ENCODE data around the gene GJD4.

The GJD4 gene

GRCh38 chr10:35569111-35569707 lies 35.9 kb upstream of the GJD4 start:
- peaks cover 9% of the 10 kb centered on the region for H3K4me1 ChIP-seq (ENCODE audit: control insufficient read depth, insufficient read depth, low read length)
- H3K27me3 ChIP-seq (replicated peaks; ENCODE audit: control insufficient read depth, insufficient read depth, low read length), result no peaks in the 10 kb centered on the region
- no peak for DNase-seq (ENCODE audit: low read depth)
- H3K9me3 ChIP-seq (ENCODE audit: control insufficient read depth, low read length), result no peaks in the 10 kb centered on the region
- H3K4me3 ChIP-seq (ENCODE audit: low read length), result no peak overlapping the region
- H3K36me3 ChIP-seq (ENCODE audit: control insufficient read depth, insufficient read depth, low read length, severe bottlenecking), result peaks cover 42% of the 10 kb centered on the region
- H3K9ac ChIP-seq (ENCODE audit: low read length), result no peak overlapping the region

- Histone ChIP-seq H3K36me3 (ENCODE audit: control insufficient read depth, insufficient read depth, low read length, severe bottlenecking) (peaks cover 42% of the 10 kb centered on the region), H3K4me3 (ENCODE audit: low read length) (no peak overlapping the region), H3K4me1 (ENCODE audit: control insufficient read depth, insufficient read depth, low read length) (peaks cover 2% of the 10 kb centered on the region), H3K27me3 (replicated peaks; ENCODE audit: control insufficient read depth, insufficient read depth, low read length) (no peaks in the 10 kb centered on the region), H3K9ac (ENCODE audit: low read length) (no peak overlapping the region), H3K9me3 (ENCODE audit: control insufficient read depth, low read length) (no peaks in the 10 kb centered on the region)
- no peak for DNase-seq (ENCODE audit: low read depth)
Measured at GRCh38 chr10:35569836-35570235, 35.3 kb upstream of the GJD4 start.

- Histone ChIP-seq H3K9ac (ENCODE audit: low read length) (no peak overlapping the region), H3K4me3 (ENCODE audit: low read length) (no peak overlapping the region), H3K4me1 (ENCODE audit: control insufficient read depth, insufficient read depth, low read length) (no peaks in the 10 kb centered on the region), H3K27me3 (replicated peaks; ENCODE audit: control insufficient read depth, insufficient read depth, low read length) (no peaks in the 10 kb centered on the region), H3K9me3 (ENCODE audit: control insufficient read depth, low read length) (no peaks in the 10 kb centered on the region), H3K36me3 (ENCODE audit: control insufficient read depth, insufficient read depth, low read length, severe bottlenecking) (peaks cover 46% of the 10 kb centered on the region)
- no peak for DNase-seq (ENCODE audit: low read depth)
Measured at GRCh38 chr10:35570397-35570796, 34.7 kb upstream of the GJD4 start.

GRCh38 chr10:35572583-35572982 lies 32.6 kb upstream of the GJD4 start:
- Histone ChIP-seq H3K9me3 (ENCODE audit: control insufficient read depth, low read length) (no peaks in the 10 kb centered on the region), H3K36me3 (ENCODE audit: control insufficient read depth, insufficient read depth, low read length, severe bottlenecking) (peaks cover 46% of the 10 kb centered on the region), H3K27me3 (replicated peaks; ENCODE audit: control insufficient read depth, insufficient read depth, low read length) (no peaks in the 10 kb centered on the region), H3K9ac (ENCODE audit: low read length) (no peak overlapping the region), H3K4me3 (ENCODE audit: low read length) (no peak overlapping the region), H3K4me1 (ENCODE audit: control insufficient read depth, insufficient read depth, low read length) (no peaks in the 10 kb centered on the region)
- DNase-seq (ENCODE audit: low read depth), result no peak

GRCh38 chr10:35573796-35574195 lies 31.3 kb upstream of the GJD4 start:
- H3K4me3 ChIP-seq (ENCODE audit: low read length), result no peak overlapping the region
- H3K27me3 ChIP-seq (replicated peaks; ENCODE audit: control insufficient read depth, insufficient read depth, low read length), result no peaks in the 10 kb centered on the region
- H3K4me1 ChIP-seq (ENCODE audit: control insufficient read depth, insufficient read depth, low read length), result peaks cover 9% of the 10 kb centered on the region
- peaks cover 38% of the 10 kb centered on the region for H3K36me3 ChIP-seq (ENCODE audit: control insufficient read depth, insufficient read depth, low read length, severe bottlenecking)
- H3K9ac ChIP-seq (ENCODE audit: low read length), result no peak overlapping the region
- no peaks in the 10 kb centered on the region for H3K9me3 ChIP-seq (ENCODE audit: control insufficient read depth, low read length)
- DNase-seq (ENCODE audit: low read depth), result no peak

GRCh38 chr10:35574924-35575352 lies 30.2 kb upstream of the GJD4 start:
- H3K27me3 ChIP-seq (replicated peaks; ENCODE audit: control insufficient read depth, insufficient read depth, low read length), result no peaks in the 10 kb centered on the region
- H3K4me3 ChIP-seq (ENCODE audit: low read length), result no peak overlapping the region

GRCh38 chr10:35575640-35576039 lies 29.5 kb upstream of the GJD4 start:
- Histone ChIP-seq H3K36me3 (ENCODE audit: control insufficient read depth, insufficient read depth, low read length, severe bottlenecking) (peaks cover 21% of the 10 kb centered on the region), H3K27me3 (replicated peaks; ENCODE audit: control insufficient read depth, insufficient read depth, low read length) (peaks cover 2% of the 10 kb centered on the region), H3K4me3 (ENCODE audit: low read length) (no peak overlapping the region), H3K9me3 (ENCODE audit: control insufficient read depth, low read length) (no peaks in the 10 kb centered on the region), H3K9ac (ENCODE audit: low read length) (no peak overlapping the region), H3K4me1 (ENCODE audit: control insufficient read depth, insufficient read depth, low read length) (peaks cover 9% of the 10 kb centered on the region)
- DNase-seq (ENCODE audit: low read depth), result no peak

More at GRCh38 chr10:35574924-35575352, 30.2 kb upstream of the GJD4 start:
- Histone ChIP-seq H3K36me3 (ENCODE audit: control insufficient read depth, insufficient read depth, low read length, severe bottlenecking) (peaks cover 26% of the 10 kb centered on the region), H3K4me1 (ENCODE audit: control insufficient read depth, insufficient read depth, low read length) (peaks cover 9% of the 10 kb centered on the region), H3K9me3 (ENCODE audit: control insufficient read depth, low read length) (no peaks in the 10 kb centered on the region), H3K9ac (ENCODE audit: low read length) (no peak overlapping the region)
- no peak for DNase-seq (ENCODE audit: low read depth)

- Histone ChIP-seq H3K36me3 (ENCODE audit: control insufficient read depth, insufficient read depth, low read length, severe bottlenecking) (peaks cover 11% of the 10 kb centered on the region), H3K4me3 (ENCODE audit: low read length) (no peak overlapping the region), H3K4me1 (ENCODE audit: control insufficient read depth, insufficient read depth, low read length) (peaks cover 9% of the 10 kb centered on the region), H3K27me3 (replicated peaks; ENCODE audit: control insufficient read depth, insufficient read depth, low read length) (peaks cover 3% of the 10 kb centered on the region), H3K9ac (ENCODE audit: low read length) (no peak overlapping the region), H3K9me3 (ENCODE audit: control insufficient read depth, low read length) (no peaks in the 10 kb centered on the region)
- DNase-seq (ENCODE audit: low read depth), result no peak
Measured at GRCh38 chr10:35576730-35577129, 28.4 kb upstream of the GJD4 start.

GRCh38 chr10:35577926-35578617 lies 27.1 kb upstream of the GJD4 start:
- no peak for DNase-seq (ENCODE audit: low read depth)
- H3K36me3 ChIP-seq (ENCODE audit: control insufficient read depth, insufficient read depth, low read length, severe bottlenecking), result peaks cover 7% of the 10 kb centered on the region
- H3K27me3 ChIP-seq (replicated peaks; ENCODE audit: control insufficient read depth, insufficient read depth, low read length), result peaks cover 3% of the 10 kb centered on the region
- H3K9ac ChIP-seq (ENCODE audit: low read length), result no peak overlapping the region
- H3K9me3 ChIP-seq (ENCODE audit: control insufficient read depth, low read length), result no peaks in the 10 kb centered on the region
- H3K4me1 ChIP-seq (ENCODE audit: control insufficient read depth, insufficient read depth, low read length), result peaks cover 9% of the 10 kb centered on the region
- no peak overlapping the region for H3K4me3 ChIP-seq (ENCODE audit: low read length)

- Histone ChIP-seq H3K4me3 (ENCODE audit: low read length) (no peak overlapping the region), H3K36me3 (ENCODE audit: control insufficient read depth, insufficient read depth, low read length, severe bottlenecking) (peaks cover 7% of the 10 kb centered on the region), H3K27me3 (replicated peaks; ENCODE audit: control insufficient read depth, insufficient read depth, low read length) (peaks cover 3% of the 10 kb centered on the region), H3K9ac (ENCODE audit: low read length) (no peak overlapping the region), H3K9me3 (ENCODE audit: control insufficient read depth, low read length) (no peaks in the 10 kb centered on the region), H3K4me1 (ENCODE audit: control insufficient read depth, insufficient read depth, low read length) (peaks cover 9% of the 10 kb centered on the region)
- DNase-seq (ENCODE audit: low read depth), result no peak
Measured at GRCh38 chr10:35578618-35578956, 26.6 kb upstream of the GJD4 start.

- no peaks in the 10 kb centered on the region for H3K9me3 ChIP-seq (ENCODE audit: control insufficient read depth, low read length)
- H3K36me3 ChIP-seq (ENCODE audit: control insufficient read depth, insufficient read depth, low read length, severe bottlenecking), result peaks cover 7% of the 10 kb centered on the region
- H3K27me3 ChIP-seq (replicated peaks; ENCODE audit: control insufficient read depth, insufficient read depth, low read length), result peaks cover 3% of the 10 kb centered on the region
- peaks cover 9% of the 10 kb centered on the region for H3K4me1 ChIP-seq (ENCODE audit: control insufficient read depth, insufficient read depth, low read length)
- H3K9ac ChIP-seq (ENCODE audit: low read length), result no peak overlapping the region
- DNase-seq (ENCODE audit: low read depth), result no peak
- H3K4me3 ChIP-seq (ENCODE audit: low read length), result no peak overlapping the region
Measured at GRCh38 chr10:35579116-35579515, 26.0 kb upstream of the GJD4 start.

All from adipocyte (in vitro differentiated cells).